H1 (cell line): ENCODE results near the gene SLC27A1. TPM values are rescaled to one million over a fixed set of nuclear protein-coding genes. Genes with fewer than 3 reads are reported as not detected.

ENCODE experiments used
- BRCA1 ChIP-seq: IDR thresholded peaks from 2 replicates; pipeline ENCODE4 v1.6.1; 2012; ENCODE audit warnings: low read depth, low read length, improper control_type of control experiment
- FOSL1 ChIP-seq: IDR thresholded peaks from 2 replicates; pipeline ENCODE4 v1.6.1; 2011; ENCODE audit warnings: mild to moderate bottlenecking, low read depth, low read length, moderate library complexity; ENCODE audit not compliant: insufficient read depth
- YY1 ChIP-seq: IDR thresholded peaks from 2 replicates; pipeline ENCODE4 v1.6.1; 2011; ENCODE audit warnings: low read depth, mild to moderate bottlenecking, low read length
- ZNF274 ChIP-seq: IDR thresholded peaks from 2 replicates; pipeline ENCODE4 v1.7.0; 2012; ENCODE audit warnings: low read length, borderline replicate concordance; ENCODE audit errors: extremely low read depth
- polyA plus RNA-seq, 7 experiments: library from polyadenylated mRNA; depleted of rRNA in 3 of 7; stranded (reverse) in 5 of 7; unstranded in 2 of 7; fragments of >200 nt in 5 of 7; fragments of 200-250 nt in 2 of 7; gene quantifications; 1 replicate in 5 of 7; 2 replicates in 1 of 7; 4 replicates in 1 of 7; pipeline versions ENCODE4 v1.2.1 to v1.2.3, GENCODE V29; 2011 to 2013; ENCODE audit warnings: missing spikeins in 2 of 7, mixed read lengths in 2 of 7
- total RNA-seq: library from RNA; stranded (reverse); fragmentation: NEBNext Ultra II Directional; extraction: Animal tissue kit (Norgen Biotek cat#: 25700); gene quantifications from 2 replicates; pipeline ENCODE4 v1.2.1, GENCODE V29; 2021
- TF ChIP-seq, protein P1 (sequence below): IDR thresholded peaks from 2 replicates; pipeline ENCODE4 v1.6.1; 2011; ENCODE audit warnings: low read depth, mild to moderate bottlenecking, low read length; ENCODE audit not compliant: insufficient read depth

SLC27A1 gene
- total and polyA plus RNA-seq, 2 of the 8 experiments (the other 6 are each of a cell fraction or from before 2014, with no cell fraction given) = 7.5 to 9.1 TPM

DNA sequence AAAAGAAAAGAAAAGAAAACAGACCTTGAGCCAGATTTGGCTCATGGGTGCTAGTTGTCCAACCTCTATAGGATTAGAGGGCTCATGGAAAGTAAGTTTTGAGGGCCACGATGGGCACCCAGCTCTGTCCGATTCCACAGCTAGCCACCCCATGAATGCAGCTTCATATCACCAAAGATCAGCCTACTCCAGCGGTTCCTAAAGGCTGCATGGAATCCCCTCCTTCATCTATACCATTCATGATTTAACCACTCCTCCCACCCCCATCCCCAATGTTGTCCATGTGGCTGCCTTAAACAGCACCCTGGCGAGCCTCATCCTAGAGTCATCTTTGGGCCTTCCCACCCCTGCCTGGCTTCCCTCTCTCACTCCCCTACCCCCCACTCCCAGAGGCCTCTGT lies 48.4 kb upstream of the SLC27A1 start (continued):
- TF ChIP-seq, protein P1, sequence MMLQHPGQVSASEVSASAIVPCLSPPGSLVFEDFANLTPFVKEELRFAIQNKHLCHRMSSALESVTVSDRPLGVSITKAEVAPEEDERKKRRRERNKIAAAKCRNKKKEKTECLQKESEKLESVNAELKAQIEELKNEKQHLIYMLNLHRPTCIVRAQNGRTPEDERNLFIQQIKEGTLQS = no peak
- TF ChIP-seq FOSL1 (no peak), ZNF274 (no peak), YY1 (no peak), BRCA1 (no peak)
- TF ChIP-seq, all 59 proteins: peak for 0
